Measurements from ENCODE around the gene GMPPA.
A peak's percentile ranks its signal among the peaks of the same experiment; 100 is the strongest.

GMPPA gene

DNA sequence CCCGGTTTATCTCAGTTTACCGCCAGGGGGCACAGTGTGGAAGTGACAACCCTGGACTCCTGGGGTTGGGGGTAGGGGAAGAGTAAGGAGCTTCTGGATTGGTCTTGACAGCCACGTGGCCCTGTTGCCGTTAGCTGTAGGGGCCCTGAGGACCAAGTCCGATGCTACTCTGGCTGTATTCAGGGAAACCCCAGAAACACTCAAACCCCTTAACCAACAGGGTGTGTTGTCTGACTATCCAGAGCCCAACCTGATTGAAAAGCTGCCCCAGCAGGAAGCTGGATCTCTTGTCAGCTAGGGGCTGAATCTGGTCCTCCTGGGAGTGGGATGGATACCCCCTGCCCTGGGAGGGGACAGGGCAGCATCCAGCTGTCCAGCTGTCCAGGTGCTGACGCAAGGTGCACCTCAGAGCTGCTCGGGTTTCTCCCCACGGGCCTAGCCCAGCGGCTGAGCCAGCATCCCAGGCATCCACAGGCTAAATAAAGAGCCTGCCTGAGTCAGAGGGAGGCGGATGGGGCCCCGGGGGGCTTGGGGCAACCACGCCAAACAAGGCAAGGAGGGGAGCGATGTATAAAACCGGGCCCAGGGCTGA, 3.1 kb upstream of the GMPPA start:
- TF ChIP-seq, protein P1, sequence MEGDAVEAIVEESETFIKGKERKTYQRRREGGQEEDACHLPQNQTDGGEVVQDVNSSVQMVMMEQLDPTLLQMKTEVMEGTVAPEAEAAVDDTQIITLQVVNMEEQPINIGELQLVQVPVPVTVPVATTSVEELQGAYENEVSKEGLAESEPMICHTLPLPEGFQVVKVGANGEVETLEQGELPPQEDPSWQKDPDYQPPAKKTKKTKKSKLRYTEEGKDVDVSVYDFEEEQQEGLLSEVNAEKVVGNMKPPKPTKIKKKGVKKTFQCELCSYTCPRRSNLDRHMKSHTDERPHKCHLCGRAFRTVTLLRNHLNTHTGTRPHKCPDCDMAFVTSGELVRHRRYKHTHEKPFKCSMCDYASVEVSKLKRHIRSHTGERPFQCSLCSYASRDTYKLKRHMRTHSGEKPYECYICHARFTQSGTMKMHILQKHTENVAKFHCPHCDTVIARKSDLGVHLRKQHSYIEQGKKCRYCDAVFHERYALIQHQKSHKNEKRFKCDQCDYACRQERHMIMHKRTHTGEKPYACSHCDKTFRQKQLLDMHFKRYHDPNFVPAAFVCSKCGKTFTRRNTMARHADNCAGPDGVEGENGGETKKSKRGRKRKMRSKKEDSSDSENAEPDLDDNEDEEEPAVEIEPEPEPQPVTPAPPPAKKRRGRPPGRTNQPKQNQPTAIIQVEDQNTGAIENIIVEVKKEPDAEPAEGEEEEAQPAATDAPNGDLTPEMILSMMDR (conservative IDR thresholded peaks at IDR 0.05): peak; percentile 67

DNA sequence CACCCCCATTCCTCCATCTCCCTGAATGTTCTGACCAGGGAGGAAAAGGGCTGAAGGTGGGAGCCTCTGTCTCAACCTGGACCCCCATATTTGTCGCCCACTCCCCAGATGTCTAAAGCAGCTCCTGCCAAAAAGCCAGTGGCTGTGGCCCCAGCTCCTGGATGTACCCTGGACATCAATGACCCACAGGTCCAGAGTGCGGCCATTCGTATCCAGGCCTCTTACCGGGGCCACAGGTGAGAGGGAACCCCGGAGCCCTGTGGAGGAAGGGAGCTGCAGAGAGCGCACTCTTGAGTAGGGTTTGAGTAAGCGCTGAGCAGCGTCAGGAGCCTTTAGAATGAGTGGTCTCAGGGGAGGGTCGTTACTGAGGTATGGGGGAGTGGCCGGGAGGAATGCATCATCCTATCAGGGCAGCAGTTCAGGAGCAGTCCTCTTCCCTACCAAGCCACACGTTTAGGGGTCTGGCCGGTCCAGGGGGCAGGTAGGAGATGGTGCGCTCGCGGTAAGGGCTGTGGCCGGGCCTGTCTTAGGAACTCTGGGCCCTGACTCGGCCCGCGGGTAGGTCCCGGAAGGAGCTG, 2.4 kb upstream of the GMPPA start:
- no peak overlapping the region for H3K27ac ChIP-seq
- TF ChIP-seq, protein P1 (conservative IDR thresholded peaks at IDR 0.05): no peak

More for the DNA sequence above, 3.1 kb upstream of the GMPPA start:
- no peak overlapping the region for H3K27ac ChIP-seq

DNA sequence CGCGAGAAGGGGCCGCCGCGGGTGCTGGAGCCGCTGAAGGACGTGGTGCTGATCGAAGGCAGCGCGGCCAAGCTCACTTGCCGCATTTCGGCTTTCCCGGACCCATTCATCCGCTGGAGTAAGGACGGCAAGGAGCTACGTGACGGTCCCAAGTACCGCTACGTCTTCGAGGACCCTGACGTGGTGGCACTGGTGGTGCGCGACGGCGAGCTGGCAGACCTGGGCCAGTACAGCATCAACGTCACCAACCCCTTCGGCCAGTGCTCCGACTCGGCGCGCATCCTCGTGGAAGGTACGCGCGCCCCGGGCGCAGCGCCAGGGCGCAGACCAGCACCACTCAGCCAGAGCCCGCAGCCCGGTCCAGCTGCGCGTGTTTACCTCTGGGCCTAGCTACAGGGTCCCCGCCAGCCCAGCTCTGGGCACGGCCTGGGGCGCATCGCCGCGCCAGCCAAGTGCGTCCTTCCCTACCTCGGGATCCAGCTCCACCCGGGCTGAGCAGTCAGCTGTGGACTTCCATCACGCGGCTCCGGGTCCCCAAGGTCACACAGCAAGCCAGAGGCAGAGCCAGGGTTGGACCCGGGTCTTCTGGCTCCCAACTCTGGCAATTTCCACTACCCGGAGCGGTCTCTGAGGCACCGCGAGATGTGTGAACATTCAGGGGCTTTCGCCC, 1.7 kb upstream of the GMPPA start:
- H3K27ac ChIP-seq: peak overlapping the region; percentile 71; the same call in 1 of the 2 replicates
- TF ChIP-seq, protein P1 (conservative IDR thresholded peaks at IDR 0.05): no peak

DNA sequence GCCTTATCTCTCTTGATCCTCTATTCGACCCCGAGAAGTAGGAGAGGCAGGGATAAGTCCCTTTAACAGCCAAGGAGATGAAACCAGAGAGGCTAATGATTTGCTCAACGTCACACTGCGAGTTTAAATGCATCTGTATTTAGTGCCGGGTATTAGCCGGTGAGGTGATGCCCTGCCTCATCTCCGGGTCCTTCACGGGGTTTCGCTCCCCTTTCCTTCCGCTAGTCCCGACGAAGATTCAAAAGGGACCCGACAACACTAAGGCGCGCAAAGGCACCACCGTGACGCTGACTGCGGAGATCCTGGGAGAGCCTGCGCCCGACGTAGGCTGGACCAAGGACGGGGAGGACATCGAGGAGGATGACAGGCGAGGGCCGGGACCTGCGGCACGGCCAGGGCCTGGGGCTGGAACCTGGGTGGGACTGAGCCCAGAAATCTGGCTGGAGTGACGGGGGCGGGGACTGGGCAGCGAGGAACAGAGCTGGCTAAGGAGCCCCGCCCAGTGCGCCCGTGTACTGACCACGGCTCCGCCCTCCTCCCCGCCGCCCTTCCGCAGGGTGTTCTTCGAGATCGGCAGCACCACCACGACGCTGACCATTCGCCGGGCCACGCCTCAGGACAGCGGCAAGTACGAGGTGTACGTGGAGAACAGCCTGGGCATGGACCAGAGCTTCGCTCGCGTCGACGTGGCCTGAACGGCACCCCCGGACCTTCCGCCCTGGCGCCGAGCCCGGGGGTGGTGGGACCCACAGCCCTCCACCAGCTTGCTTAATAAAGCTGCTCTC, 1.0 kb upstream of the GMPPA start:
- peak overlapping the region; percentile 71 for H3K27ac ChIP-seq
- TF ChIP-seq, protein P1 (conservative IDR thresholded peaks at IDR 0.05): no peak

DNA sequence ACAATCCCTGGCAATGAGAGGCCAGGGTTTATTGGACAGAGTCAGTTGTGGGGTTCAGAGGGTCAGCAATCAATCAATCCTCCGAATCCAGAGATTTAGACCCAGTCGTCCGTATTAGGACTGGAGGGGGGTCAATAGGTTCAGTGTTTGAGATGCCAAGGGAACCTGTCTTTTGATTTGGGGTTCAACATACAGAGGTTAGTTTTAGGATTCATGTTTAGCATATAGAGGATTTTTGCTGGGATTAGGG, 292 bp downstream of the GMPPA start:
- H3K27ac ChIP-seq: peak overlapping the region; percentile 71
- TF ChIP-seq, protein P1 (conservative IDR thresholded peaks at IDR 0.05): no peak

DNA sequence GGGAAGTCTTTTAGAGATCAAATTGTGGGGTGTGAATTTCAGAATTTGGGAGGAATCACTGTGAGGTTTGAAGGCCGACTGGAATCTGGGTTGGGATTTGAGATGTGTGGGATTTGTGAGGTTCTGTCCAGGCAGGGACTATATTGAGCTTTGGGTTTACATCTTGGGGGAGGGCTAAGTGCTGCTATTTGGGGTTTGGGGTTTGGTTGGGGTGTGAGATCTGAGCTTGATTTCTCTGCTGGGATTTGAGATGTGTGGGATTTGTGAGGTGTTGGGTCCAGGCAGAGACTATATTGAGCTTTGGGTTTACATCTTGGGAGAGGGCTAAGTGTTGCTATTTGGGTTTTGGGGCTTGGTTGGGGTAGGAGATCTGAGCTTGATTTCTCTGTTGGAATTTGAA, 864 bp downstream of the GMPPA start:
- H3K27ac ChIP-seq: peak overlapping the region; percentile 71; the same call in 1 of the 2 replicates
- TF ChIP-seq, protein P1 (conservative IDR thresholded peaks at IDR 0.05): no peak

DNA sequence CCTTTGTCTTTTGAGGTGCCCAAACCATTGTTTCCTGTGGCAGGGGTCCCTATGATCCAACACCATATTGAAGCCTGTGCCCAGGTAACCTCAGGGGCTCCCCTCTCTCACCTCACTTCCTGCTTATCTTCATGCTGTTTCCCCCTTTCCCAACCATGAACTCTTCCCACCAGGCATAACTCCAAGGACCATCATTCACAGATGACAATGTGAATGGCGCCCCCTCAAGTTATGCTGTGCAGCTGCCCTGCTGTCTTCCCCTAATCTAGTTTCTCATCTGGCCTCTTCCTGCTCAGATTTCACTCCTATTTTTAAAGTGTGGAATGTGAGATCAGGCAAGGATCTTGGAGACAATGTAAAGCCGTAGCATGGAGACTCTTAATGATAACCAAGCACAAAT, 1.4 kb downstream of the GMPPA start:
- no peak overlapping the region for H3K27ac ChIP-seq
- TF ChIP-seq, protein P1 (conservative IDR thresholded peaks at IDR 0.05): no peak
